ENCODE results near the gene PRELID2.
A peak's percentile ranks its signal among the peaks of the same experiment; 100 is the strongest.
"Not testable (repeated sequence)": the region's sequence is repeated elsewhere in the genome, so short reads cannot be mapped to it uniquely, and the experiment has no call there.

The PRELID2 gene

DNA sequence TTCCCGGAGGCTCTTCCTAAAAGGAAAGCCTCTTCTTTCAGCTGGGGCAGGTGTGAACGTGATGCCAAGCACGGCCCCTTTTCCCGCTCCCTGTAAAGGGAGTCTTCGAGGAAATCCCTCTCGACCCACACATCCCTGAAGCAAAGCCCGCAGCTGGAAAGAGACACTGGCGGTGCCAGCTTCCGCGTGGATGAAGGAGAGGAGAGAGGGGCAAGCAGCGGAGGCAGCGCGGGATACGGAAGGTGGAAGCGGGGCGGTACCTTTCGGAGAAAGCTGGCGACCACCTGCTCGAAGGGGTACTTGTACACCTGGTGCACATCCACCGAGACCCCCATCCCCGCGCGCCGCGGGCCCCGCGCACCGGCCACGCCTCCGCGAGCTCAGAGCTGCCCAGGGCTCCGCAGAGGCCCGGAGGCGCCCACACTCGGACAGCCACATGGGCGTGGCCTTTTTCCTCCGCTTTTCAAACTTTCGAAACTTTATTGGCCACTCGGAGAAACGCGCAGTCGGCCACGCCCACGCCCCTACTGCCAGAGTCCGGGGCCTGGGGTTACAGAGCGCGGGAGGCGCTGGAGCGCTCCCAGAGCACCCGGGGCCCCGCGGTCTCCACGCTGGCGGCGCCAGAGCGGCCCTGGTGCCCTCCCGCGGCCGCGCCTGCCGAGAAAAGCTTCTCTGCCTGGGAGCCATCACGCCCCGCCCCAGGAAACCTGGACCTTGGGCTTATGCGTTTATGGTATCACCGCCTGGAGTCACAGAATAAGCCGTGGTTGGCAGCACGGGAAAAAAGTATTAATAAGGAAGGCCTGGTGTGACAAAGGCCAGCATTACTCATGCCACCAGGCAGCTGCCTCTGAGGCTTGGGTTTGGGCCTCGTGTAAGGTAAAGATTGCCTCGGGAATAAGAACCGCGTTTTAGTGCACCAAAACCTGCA lies at the start of gene PRELID2:
PRELID2 (minus strand) TSS at position 426 of the 931 bp plus-strand sequence; CDS start at position 335, 91 bp downstream.
- DNase-seq (ENCODE audit: low read depth, low spot score): peak; percentile 94

DNA sequence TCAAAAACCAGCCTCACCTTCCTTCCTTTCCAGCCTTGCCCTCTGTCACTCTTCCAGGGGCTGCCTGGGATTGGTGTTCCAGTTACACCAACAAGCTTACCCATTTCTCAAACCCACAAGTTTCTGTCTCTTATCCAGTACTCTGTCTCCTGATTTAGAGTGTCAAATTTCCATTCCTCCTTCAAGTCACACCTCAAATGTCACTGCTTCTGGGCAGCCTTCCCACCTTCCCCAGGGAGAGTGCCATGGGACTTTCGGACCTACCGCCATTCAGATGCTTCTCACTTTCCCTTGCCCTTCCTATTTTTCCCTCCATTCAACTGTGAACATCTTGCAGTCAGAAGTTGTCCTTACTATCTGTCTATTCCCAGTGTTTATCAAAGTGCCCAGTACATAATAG lies 39.6 kb upstream of the PRELID2 start:
- no peak for DNase-seq (ENCODE audit: low read depth, low spot score)

DNA sequence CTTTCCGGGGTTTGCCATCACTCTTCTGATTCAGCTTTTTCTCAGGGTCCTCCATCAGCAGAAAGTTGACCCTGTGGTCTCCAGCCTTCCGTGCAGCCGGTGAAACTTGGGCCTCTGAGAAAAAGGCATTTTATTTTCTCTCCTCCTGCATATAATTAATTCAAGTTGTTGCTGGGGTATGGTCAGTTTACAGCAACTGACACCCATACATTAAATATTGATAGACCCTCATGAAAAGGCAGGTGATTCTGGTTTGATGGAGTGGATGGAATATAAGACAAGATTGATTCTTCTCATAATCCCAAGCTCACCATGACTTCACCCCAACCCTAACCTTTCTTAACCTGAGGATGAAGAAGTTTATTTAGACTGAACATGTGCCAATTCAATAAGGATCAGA lies 37.8 kb upstream of the PRELID2 start, which contains the start of gene GRXCR2:
GRXCR2 (minus strand) TSS at position 101 of the 400 bp plus-strand sequence; CDS start at position 55, 46 bp downstream.
- no peak for DNase-seq (ENCODE audit: low read depth, low spot score)

DNA sequence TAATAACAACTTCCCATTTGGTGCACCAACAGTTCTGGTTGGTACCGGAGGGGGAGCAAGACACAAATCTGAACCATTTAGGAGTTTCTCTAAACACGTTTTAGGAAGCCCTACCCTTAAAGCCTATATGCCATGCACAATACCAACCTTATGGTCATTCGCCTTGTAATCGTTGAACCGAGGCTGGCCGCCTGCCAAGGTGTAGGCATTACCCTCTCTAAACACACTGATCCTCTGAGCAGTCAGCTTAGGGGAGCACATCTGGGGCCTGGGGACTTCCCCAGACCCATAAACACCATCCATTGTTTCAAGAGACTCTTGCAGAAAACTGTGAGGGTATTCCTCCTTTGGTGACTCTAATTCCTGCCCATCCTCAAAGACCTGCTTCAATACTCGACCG lies 37.3 kb upstream of the PRELID2 start:
- DNase-seq (ENCODE audit: low read depth, low spot score): no peak

DNA sequence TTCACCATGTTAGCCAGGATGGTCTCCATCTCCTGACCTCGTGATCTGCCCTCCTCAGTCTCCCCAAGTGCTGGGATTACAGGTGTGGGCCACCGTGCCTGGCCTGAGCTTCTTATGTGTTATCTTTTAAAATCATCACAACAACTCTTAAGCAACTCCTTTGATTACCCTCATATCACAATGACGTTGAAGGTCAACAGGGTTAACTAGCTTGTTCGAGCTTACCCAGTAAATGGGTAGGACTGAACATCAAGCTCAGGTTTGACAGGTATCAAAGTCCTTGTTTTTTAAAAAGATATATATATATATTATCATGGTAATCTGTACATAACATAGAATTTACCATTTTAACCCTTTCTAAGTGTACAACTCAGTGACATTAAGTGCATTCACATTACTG lies 34.6 kb upstream of the PRELID2 start:
- DNase-seq (ENCODE audit: low read depth, low spot score): no peak

DNA sequence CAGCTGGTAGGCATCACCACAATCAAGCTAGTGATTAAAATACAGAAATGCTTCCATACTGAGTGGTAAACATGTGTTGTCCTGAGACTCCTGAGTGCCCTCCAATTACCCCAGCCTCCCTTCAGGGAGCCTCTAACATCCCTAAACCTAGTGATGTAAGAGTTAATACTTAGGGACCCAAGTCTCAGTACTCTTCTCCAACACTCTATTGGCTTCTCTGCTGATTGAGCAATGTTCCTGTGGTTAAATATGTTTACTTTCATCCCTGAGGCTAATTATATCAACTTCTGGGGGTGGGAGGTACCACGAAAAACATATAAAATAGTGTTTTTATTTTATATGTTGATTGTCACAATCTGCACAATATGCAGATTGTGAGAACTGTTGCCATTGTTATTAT lies 32.7 kb upstream of the PRELID2 start:
- DNase-seq (ENCODE audit: low read depth, low spot score): no peak

DNA sequence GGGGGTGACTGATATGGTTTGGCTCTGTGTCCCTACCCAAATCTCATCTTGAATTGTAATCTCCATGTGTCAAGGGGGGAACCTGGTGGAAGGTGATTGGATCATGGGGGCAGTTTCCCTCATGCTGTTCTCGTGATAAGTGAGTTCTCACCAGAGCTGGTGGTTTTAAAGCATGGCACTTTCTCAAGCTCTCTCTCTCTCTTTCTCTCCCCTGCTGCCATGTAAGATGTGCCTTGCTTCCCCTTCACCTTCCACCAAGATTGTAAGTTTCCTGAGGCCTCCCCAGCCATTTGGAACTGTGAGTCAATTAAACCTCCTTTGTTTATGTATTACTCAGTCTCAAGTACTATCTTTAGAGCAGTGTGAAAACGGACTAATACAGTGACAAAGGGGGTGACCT lies 29.3 kb upstream of the PRELID2 start:
- DNase-seq (ENCODE audit: low read depth, low spot score): not testable (repeated sequence)

DNA sequence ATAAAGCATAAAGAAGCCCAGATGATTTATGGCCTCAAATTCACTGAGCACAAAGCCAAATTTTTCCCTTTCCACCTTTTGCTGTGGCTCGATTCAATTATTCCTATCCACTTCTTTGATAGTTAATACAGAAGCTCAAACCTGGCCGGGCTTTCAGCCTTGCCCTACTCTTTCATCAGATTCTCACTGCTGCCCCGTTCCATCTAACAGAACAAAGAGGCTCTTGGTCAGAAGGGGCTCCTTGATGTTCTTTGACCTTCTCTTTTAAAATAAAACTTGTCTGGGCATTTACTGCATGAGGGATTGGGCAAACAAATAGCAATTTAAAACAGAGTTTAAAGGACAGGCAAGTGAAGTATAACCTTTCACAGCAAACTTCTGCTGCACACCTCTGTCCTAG lies 27.9 kb upstream of the PRELID2 start:
- no peak for DNase-seq (ENCODE audit: low read depth, low spot score)

DNA sequence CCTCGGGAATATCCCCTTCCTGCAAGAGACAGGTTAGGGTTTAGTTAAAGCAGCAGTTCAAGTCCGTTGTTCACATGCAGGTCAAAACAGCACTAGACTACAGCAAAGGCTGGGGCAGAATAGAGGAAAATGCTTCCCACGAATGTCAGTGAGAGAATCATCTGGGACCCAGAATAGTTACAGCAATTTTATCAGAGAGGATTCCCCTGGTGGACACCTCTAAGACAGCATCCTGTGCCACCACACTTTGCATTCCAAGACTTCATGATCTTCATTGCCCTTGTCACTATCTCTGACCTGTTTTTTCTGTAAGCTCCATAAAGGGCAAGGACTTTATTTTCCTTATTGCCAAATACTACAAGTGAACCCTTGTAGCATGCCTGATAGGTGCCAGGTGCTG lies 24.8 kb upstream of the PRELID2 start:
- no peak for DNase-seq (ENCODE audit: low read depth, low spot score)

DNA sequence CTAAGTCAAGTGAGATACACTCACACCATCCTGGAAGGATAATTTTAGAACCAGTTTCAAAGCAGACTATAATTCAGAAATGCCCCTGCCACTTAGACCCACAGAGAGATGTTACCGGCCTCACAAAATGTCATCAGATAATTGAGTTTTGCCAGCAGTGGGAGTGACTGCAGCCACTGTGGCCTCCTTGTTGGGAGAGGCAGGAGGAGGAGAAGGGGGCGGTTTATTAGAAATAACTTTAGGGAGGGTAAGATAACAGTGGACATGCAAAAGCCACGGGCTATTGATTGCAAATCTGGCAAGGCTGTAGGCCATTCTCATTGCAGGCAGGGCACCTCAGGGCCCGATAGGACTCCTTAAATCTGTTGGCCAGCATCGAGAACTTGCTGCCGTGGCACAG lies 24.3 kb upstream of the PRELID2 start:
- no peak for DNase-seq (ENCODE audit: low read depth, low spot score)

DNA sequence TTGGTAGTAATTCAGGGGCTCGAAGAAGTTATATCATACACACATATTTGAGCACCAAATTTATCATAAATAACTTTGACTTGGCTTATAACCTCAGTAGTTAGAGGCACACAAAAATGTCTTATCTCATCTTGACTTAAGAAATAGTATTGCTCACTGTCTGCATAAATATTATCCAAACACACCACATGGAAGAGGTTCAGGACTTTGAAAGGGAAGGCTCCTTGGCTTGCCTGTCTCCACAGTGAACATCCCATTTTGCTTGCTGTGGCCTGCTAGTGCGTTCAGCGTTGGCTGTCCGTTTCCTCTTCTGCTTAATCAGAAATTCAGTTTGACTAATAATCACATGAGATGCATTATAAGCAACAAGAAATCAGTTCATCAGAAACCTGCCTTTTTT lies 23.8 kb upstream of the PRELID2 start:
- no peak for DNase-seq (ENCODE audit: low read depth, low spot score)

DNA sequence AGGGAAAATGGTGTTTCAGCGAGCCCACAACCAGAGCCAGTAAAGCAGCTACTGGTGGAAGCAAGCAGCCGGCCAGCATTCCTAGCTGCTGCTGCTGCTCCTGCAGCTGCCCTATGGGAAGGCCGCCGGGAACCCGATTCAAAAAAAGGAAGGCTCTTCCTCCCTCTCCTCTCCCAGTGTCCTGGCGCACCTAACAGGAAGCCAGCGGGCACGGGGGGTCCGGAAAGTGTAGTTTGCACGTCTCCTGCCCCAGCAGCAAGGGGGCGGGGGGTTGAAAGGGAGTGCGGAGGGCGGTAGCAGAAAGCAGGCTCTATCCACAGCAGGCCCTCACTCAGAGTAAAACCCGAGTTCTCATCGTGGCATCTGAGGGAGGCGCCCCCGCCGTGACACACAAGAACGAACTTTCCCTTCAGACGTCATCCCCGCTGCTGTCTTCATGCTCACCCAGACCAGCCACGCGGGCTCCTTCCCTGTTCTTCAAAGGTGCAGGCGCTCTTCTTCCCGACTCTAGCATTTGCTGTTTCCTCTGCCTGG lies 21.2 kb upstream of the PRELID2 start:
- DNase-seq (ENCODE audit: low read depth, low spot score): peak; percentile 72

DNA sequence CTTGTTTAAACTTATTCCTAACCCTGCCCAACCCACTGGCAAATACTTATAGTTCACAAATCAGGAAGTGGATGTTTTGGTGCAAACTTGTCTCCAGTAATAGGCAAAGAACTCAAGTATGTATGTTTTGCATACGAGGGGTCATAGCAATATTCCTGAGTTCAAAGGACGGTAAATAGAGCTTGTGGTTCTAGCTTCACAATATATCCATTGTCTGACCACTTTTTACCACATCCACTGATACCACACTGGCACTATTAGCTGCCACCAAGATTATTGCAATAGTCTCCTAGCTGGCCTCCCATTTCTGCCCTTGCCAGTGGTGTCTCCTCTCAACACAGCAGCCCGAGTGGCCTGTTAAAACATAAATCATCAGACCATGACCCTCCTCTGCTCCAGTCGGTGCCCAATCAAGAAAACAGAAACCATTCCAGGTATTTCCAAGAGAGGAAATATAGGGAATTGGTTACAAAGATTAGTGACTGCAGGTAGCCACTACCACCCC lies 20.7 kb upstream of the PRELID2 start:
- DNase-seq (ENCODE audit: low read depth, low spot score): no peak

DNA sequence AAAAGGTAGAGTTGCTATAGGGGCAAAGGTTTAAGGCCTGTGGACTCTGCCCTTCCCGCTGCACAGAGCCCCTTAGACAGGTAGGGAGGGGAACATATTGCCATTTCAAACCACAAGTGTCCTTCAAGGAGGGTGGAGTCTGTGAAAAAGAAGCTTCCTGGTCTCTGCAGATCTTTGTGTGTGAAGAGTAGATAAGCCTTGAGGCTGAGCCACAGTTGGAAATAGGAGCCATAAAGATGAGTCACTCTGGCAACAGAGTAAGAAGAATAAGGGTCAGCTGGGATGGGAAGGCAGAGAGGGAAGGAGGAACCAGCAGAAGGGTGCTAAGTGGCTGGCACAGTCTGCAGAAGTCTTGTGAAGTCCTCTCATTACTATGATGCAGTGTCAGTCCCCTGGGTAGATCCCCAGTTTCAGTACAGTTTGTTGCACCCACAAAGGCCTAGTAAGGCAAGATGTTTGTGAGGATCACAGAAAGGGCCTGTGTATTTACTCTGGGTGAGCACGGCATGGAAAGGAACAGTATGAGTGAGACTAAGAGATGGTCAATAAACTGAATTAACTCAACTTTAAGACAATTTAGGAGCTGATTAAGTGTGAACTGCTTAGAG lies 19.6 kb upstream of the PRELID2 start:
- DNase-seq (ENCODE audit: low read depth, low spot score): peak; percentile 71

DNA sequence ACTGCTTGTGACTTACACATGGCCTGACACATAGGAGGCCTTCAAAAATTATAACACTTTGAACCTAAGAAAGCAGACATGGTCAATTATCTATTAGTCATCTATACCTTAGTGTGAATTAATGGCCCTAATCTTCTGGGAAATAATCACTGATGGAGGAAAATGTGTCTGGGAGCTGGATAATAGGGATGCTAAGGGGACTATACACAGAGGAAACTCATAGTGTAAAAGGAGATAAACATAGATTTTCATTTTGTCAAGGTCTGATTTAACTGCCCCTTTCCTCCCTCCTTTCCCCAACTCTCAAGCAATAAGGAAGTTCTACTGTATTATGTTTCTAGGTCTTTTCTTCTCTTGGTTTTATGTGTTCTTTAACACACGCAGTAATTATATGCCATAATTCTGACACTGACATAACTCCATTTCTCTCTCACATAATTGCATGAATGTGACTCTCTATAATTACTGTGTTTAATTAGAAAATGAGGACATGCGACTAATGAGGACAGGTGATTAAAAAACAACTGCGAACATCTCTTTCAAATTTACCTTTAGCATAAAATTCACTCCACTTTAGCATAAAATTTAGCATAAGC lies 18.7 kb upstream of the PRELID2 start:
- DNase-seq (ENCODE audit: low read depth, low spot score): no peak

DNA sequence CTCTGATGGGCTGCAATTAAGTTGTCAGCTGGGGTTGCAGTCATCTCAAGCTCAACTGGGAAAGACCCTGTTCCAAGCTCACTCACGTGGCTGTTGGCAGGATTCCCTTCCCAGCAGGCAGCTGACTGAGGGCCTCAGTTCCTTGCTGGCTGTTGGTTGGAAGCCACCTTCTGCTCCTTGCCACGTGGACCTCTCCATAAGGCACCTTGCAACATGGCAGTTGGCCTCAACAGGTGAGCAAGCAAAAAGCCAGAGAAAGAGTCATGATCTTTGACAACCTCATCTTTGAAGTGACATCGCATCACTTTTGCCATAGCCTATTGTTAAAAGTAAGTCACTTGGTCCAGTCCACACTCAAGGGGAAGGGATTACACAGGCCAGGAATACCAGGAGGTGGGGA lies 17.8 kb upstream of the PRELID2 start:
- DNase-seq (ENCODE audit: low read depth, low spot score): no peak

DNA sequence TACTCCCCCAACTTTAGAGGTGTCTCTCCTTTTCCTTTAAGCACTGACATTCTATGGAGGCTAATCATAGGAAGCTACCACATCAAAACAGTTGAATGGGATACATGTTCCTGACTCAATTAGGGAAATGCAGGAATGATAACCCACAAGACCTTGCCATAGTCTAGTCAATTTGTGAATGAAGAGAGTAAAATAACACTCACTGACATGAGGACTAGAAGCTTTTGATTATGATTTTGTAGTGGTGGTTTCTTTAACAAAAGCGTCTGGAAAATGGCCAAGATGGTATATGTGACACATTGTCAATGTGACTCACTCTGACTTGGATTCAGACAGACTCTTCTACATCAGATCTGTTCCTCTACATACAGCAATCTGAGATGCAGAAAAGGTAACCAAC lies 13.7 kb upstream of the PRELID2 start:
- peak; percentile 24 for DNase-seq (ENCODE audit: low read depth, low spot score)

DNA sequence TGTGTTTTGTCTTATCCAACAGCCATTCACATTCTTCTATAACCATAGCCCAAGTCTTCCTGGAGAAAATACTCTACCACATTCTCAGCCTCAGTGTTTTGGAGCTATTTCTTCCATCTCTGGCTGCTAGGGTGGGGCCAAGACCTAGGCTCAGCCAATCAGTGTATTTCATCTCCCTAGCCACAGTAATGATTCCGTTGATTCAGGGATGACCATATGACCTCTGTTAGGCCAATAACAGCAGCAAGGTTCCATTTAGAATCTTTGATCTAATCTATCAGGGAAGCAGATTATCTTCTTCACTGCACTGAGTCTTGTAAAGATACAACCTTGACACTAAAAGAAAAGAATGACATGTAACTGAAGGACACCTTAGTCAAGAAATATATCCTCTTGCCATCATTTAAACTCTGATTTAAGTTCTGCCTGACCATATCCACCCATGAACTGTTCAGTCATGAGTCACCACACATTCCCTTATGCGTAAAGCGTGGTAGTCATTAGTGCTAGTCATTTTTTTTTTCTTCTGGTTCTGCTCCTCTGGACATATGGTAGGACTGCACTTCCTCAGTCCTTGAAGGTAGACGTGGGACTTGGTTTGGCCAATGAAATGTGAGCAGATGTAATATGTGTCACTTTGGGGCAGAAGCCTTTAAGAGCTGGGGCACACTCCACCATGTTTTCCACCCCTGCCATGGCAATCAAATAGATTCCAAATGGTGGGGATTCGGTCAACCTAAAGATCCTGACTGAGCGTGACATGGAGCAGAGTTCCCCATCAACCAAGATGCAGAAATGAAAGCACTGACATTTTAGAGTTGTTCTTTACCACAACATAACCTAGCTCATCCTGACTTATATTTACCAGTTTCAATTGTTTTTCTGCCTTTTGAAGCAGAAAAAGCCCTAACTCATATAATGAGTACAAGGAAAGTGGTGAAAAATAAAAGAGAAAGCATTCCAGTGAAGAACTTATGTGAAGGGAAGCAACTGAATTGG lies 12.7 kb upstream of the PRELID2 start:
- DNase-seq (ENCODE audit: low read depth, low spot score): peak; percentile 59

DNA sequence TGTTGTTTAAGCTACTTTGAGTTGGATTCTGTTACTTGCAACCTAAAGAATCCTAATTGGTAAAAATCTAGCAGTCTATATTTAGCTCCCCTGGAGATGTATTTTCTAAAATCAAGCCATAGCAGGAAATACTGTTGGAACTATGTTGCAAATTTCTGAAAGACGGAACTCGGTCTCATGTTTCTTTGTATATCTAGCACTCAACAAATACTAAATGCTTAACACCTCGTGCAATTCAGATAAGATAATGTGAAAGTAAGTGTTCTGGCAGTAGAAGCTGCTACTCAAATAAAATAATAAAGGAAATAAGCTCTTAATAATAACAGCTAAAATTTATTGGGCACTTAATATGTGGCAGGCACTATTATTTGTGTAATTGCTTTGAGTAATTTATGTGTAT lies 10.9 kb upstream of the PRELID2 start:
- no peak for DNase-seq (ENCODE audit: low read depth, low spot score)

DNA sequence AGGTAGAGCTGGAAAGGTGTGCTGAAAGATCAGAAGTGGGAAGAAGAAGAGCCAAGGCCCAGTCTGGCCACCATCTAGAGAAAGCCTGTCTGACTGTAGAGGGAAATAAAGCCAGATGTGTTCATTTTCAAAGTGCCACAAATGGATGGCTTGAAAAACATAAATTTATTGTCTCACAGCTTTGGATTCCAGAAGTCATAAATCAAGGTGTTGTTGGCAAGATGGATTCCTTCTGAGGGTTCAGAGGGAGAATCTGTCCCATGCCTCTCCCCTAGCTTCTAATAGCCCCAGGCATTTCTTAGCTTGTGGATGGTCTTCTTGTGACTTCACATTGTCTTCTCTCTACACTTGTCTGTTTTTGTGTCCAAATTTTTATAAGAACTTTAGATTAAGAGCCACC lies 6.2 kb upstream of the PRELID2 start:
- no peak for DNase-seq (ENCODE audit: low read depth, low spot score)
